Measurements from ENCODE around the gene BCAS3. TPM values are rescaled to one million over a fixed set of nuclear protein-coding genes. Genes with fewer than 3 reads are reported as not detected.
"Not testable (repeated sequence)": the region's sequence is repeated elsewhere in the genome, so short reads cannot be mapped to it uniquely, and the experiment has no call there.

The BCAS3 gene
- total RNA-seq, 1 experiment from 2014 or later: 12.2 TPM

DNA sequence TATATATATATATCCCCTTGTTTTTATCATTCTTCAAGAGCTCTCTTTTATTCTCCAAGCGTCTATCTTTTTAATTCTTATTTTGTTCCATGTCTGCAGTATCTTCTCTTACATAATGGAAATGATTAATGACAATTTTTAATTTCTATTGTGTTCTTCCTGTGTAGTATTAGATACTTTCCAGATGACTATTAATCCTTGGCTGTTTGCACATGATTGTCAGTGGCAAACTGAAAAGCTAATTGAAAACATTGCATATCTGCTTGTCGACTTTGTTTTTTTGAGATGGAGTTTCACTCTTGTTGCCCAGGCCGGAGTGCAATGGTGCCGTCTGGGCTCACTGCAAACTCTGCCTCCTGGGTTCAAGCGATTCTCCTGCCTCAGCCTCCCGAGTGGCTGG is 124.7 kb downstream of the BCAS3 start:
- no peak overlapping the region for H3K4me3 ChIP-seq
- H3K27me3 ChIP-seq: no peaks in the 10 kb centered on the region
- no peaks in the 10 kb centered on the region for H3K9me3 ChIP-seq
- DNase-seq: no peak
- no peaks in the 10 kb centered on the region for H3K36me3 ChIP-seq

DNA sequence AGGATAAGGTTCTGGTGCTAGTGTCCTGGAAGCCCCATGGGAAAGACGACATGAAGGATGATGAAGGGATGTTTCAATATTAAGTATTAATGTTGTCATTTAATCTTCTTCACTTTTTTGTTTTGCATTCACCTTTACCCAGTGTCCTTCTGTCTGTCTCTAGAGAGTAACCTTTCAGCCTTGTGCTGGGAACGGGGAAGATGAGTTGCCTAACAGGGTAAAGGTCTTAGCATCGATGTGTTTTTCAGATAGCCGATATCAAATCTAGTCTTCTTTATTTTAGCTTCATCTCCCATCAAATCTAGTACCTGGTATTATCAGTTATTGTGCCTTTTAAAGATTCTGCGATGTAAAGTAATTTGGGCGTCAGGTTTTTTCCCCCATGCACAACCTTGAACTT is 125.4 kb downstream of the BCAS3 start:
- Histone ChIP-seq H3K4me3 (no peak overlapping the region), H3K27me3 (no peaks in the 10 kb centered on the region), H3K9me3 (no peaks in the 10 kb centered on the region), H3K36me3 (no peaks in the 10 kb centered on the region)
- DNase-seq: no peak

DNA sequence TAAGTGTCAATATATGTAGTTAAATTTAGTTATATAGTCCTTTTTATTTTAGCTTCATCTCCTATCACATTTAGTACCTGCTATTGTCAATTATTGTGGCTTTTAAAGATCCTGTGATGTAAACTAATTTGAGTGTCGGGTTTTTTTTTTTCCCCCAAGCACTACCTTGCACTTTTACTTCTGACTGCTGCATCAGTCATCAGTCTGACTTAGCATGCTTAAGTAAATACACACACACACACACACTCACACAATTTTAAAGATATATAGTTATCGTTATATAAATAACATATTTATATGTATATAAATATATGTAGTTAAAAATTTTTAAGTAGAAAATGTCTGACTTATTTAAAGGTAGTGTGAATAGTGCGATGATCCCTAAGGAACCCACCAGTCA is 127.2 kb downstream of the BCAS3 start:
- H3K4me3 ChIP-seq: no peak overlapping the region
- no peak for DNase-seq
- H3K27me3 ChIP-seq: no peaks in the 10 kb centered on the region
- no peaks in the 10 kb centered on the region for H3K9me3 ChIP-seq
- H3K36me3 ChIP-seq: no peaks in the 10 kb centered on the region

DNA sequence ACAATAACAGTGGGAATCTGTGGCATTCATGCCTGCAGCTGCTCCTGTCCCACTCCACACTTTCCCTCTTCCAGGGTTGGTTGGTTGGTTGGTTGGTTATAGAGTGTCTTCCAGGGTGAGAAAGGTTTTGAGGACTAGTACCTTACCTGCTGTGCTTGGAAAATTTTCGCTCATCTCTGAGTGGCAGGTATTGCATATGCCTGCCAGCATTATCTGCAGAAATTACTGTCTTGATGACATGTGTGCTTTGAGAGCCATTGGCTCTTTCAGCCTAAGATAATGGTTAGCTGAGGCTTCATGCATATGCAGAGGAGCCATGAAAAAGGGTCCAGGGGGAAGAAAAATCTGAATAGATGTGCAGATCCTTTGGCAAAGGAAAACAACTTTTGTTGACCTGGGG is 131.8 kb downstream of the BCAS3 start:
- no peak overlapping the region for H3K4me3 ChIP-seq
- H3K36me3 ChIP-seq: no peaks in the 10 kb centered on the region
- DNase-seq: no peak
- peaks cover 6% of the 10 kb centered on the region for H3K9me3 ChIP-seq
- no peaks in the 10 kb centered on the region for H3K27me3 ChIP-seq

DNA sequence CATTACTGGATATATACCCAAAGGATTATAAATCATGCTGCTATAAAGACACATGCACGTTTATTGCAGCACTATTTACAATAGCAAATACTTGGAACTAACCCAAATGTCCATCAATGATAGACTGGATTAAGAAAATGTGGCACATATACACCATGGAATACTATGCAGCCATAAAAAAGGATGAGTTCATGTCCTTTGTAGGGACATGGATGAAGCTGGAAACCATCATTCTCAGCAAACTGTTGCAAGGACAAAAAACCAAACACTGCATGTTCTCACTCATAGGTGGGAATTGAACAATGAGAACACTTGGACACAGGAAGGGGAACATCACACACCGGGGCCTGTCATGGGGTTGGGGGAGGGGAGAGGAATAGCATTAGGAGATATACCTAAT is 137.3 kb downstream of the BCAS3 start:
- not testable (repeated sequence) for H3K27me3 ChIP-seq, H3K36me3 ChIP-seq, DNase-seq, H3K9me3 ChIP-seq, H3K4me3 ChIP-seq

DNA sequence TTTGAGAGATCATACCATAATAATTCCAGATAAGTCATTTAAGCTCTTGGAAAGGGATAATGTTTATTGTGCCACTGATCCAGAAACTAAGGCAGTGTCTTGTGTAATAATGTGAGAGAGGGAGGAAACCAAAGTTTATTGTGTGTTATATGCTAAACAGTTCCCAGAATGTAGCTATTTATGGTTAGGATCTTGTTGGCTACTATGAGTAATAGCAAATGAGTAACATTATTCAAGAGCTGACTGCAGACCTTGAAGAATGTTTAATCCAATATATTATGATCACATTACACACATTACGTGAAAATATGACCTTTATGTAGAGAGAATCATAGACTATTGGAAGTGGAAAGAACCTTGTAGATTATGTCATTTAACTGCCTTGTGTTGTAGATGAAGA is 139.5 kb downstream of the BCAS3 start:
- no peaks in the 10 kb centered on the region for H3K27me3 ChIP-seq
- no peaks in the 10 kb centered on the region for H3K36me3 ChIP-seq
- H3K9me3 ChIP-seq: peaks cover 8% of the 10 kb centered on the region
- no peak for DNase-seq
- no peak overlapping the region for H3K4me3 ChIP-seq

DNA sequence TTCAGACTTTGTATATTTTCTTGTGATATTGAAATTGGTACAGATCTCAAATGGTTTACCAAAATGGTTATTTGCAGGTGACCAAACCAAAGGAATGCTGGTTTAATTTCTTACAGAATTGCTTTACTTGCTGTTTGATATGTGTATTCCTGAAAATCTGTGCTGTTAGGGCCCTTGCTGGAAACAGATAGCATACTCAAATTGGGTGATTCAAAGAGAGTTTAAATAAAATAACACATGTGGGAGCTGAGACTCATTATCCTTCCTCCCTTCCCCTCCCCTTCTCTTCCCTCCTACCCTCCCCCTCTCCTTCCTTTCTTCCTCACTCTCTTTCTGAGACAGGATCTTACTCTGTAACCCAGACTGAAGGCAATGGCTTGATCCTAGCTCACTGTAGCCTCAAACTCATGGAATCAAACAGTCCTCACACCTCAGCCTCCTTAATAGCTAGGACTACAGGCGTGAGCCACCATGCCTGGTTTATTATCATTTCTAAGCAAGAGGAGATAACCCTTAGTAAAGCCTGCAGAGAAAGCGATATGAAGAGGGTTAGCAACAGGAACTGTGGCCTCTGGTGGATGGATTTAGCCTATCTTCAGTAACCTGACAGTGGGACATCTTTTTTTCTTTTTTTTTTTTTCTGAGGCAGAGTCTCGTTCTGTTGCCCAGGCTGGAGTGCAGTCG is 141.9 kb downstream of the BCAS3 start:
- Histone ChIP-seq H3K4me3 (no peak overlapping the region), H3K9me3 (peaks cover 2% of the 10 kb centered on the region; the same call in 1 of the 2 replicates), H3K36me3 (no peaks in the 10 kb centered on the region), H3K27me3 (no peaks in the 10 kb centered on the region)
- DNase-seq: no peak

DNA sequence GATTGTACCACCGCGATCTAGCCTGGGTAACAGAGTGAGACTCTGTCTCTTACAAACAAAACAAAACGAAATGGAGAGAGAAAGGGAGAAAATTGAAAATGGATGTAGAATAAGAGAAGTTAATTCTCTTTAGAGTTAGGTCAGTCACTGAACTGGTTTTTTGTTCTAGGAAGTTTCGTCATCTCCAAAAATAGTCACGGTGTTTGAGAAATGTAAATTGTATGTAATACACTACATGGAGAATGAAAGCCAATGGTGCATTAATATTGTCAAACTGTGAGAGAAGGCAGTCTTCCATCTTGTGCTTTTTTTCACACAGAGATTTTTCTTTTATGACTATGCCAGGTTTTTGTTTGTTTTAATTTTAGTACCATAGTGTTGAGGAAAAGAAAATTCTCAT is 145.9 kb downstream of the BCAS3 start:
- no peak for DNase-seq
- Histone ChIP-seq H3K9me3 (no peaks in the 10 kb centered on the region), H3K4me3 (no peak overlapping the region), H3K27me3 (no peaks in the 10 kb centered on the region), H3K36me3 (no peaks in the 10 kb centered on the region)

DNA sequence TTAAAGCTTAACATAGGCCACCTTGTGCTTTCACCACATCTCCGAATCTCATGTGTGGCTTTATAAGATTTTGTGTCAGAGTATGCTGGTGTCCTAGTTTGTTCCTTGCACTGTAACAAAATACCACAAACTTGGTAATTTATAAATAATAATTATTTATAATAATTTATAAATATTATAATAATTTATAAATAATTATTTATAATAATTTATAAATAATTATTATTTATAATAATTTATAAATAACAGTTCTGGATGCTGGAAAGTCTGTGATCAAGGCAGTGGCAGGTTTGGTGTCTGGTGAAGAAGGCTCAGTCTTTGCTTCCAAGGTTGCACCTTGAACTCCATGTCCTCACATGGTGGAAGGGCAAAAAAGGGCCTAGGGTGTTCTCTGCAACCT is 147.7 kb downstream of the BCAS3 start:
- Histone ChIP-seq H3K36me3 (no peaks in the 10 kb centered on the region), H3K9me3 (no peaks in the 10 kb centered on the region), H3K27me3 (no peaks in the 10 kb centered on the region), H3K4me3 (no peak overlapping the region)
- DNase-seq: no peak

DNA sequence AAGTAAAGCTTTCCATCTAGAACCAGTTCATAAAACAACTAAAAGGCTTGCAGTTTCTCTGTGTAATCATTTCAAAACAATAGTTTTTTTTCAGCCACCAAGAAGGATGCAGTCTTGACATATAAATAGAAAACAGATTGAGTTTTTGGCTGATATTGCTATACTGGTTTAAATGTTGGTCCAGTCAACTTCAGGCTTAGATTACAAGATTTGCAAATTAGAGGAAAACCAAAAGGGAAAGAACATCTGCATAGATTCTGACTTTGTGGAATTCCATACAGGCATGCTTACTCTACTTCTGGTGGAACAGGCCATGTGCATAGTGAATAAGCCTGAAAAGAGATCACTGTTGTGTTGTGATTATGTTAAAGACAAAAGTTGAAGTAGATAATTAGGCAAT is 150.3 kb downstream of the BCAS3 start:
- Histone ChIP-seq H3K36me3 (no peaks in the 10 kb centered on the region), H3K9me3 (no peaks in the 10 kb centered on the region), H3K27me3 (no peaks in the 10 kb centered on the region), H3K4me3 (no peak overlapping the region)
- no peak for DNase-seq

DNA sequence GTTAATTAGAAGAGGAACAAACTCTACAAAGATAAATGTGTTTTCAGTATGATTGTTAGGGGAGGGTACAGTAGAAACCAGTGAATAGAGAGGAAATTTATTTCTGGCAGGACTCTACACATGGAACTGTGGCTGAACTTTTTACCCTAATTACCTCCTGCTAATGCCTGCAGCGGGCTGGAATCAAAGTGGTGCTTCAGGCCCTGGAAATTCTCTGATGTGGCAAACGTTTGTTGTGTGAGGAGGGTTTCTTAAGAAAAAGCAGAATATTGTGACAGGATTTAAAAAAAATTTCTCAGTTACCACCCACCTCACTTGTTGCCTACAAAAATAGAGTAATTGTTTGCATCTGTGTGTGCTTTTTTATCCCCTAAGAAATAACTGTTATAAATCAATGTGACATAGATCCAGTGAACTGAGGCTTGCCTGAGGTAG is 154.5 kb downstream of the BCAS3 start:
- no peak for DNase-seq
- no peaks in the 10 kb centered on the region for H3K9me3 ChIP-seq
- H3K36me3 ChIP-seq: no peaks in the 10 kb centered on the region
- no peaks in the 10 kb centered on the region for H3K27me3 ChIP-seq
- H3K4me3 ChIP-seq: no peak overlapping the region

DNA sequence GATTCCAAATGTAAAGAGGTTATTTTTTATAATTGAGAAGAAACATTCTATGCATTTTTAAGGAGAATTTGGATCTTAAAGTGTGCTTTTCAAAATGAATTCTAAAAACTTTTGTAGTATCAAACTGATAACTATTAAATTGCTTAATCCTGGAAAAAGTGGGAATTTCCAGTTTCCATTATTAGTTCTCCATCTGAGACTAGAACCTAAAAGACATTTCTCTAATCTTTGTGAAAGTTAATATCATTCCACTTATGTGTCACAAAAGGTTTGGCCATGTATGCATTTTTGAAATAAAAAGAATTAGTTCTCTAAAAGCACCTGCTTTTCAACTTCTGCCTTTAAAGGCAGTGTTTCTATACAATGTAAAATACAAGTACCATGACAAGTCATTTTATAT is 155.0 kb downstream of the BCAS3 start:
- Histone ChIP-seq H3K4me3 (no peak overlapping the region), H3K27me3 (no peaks in the 10 kb centered on the region), H3K36me3 (no peaks in the 10 kb centered on the region), H3K9me3 (no peaks in the 10 kb centered on the region)
- DNase-seq: no peak

DNA sequence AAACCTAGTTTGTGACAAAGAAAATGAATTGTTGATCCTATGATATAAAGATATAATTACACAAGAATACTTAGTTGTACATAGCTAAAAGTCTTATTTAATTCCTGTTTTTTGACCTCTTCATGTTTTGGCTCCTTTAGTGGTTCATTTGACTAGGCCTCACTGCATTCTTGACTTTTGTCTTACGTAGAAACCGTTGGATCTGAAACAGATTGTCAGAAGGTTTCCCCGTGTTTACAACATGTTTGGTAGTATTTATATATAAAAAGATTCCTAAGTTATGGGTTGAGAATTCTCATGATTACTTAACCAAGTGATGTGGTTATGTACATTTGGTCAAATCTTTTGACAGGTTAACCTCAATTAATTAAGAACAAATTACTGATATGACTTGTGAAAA is 162.8 kb downstream of the BCAS3 start:
- Histone ChIP-seq H3K9me3 (no peaks in the 10 kb centered on the region), H3K36me3 (no peaks in the 10 kb centered on the region), H3K27me3 (no peaks in the 10 kb centered on the region), H3K4me3 (no peak overlapping the region)
- DNase-seq: no peak

DNA sequence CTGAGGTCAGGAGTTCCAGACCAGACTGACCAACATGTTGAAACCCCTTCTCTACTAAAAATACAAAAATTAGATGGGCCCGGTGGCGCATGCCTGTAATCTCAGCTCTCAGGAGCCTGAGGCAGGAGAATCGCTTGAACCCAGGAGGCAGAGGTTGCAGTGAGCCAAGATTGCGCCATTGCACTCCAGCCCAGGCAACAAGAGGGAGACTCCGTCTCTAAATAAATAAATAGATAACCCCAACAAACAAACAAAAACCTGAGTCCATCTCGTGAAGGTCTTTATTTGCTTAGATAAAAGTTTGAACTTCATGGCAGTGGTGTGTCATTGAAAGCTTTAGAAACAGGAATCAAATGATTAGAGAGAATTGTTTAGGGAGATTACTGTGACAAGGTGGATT is 167.4 kb downstream of the BCAS3 start:
- Histone ChIP-seq H3K27me3 (no peaks in the 10 kb centered on the region), H3K4me3 (no peak overlapping the region), H3K36me3 (no peaks in the 10 kb centered on the region), H3K9me3 (no peaks in the 10 kb centered on the region)
- DNase-seq: no peak

DNA sequence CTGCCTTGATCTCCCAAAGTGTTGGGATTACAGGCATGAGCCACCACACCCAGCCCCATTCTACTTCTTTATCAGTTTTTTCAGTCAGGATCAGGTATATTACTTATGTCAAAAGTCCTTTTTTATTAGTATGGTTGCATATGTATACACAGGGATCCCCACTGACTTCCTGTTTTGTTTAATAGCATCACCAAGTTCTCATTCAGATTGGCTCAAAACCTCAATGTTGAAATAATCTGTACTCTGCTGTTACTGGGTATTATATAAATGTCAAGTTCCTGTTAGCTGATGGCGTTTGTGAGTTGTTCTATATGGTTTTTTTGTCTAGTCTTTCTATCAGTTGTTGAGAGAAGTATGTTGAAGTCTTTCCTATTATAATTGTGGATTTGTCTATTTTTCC is 168.5 kb downstream of the BCAS3 start:
- Histone ChIP-seq H3K4me3 (no peak overlapping the region), H3K36me3 (no peaks in the 10 kb centered on the region), H3K27me3 (no peaks in the 10 kb centered on the region), H3K9me3 (no peaks in the 10 kb centered on the region)
- no peak for DNase-seq

DNA sequence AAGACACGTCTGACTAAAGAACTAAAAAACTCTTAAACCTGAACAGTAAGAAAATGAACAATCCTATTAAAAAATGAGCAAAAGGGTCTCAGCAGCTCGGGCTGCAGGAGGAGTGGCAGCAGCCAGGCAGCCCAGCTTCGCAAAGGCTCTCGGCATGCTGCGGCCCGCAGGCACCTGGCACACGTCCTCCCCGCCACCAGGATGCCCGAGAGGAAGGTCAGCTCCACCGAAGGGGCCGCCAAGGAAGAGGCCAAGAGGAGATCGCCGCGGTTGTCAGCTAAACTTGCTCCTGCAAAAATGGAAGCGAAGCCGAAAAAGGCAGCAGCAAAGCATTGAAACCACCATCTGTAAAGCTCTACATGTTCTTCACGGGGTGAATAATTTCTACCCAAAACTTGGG is 173.5 kb downstream of the BCAS3 start:
- Histone ChIP-seq H3K9me3 (peaks cover 2% of the 10 kb centered on the region; the same call in 1 of the 2 replicates), H3K36me3 (no peaks in the 10 kb centered on the region), H3K27me3 (no peaks in the 10 kb centered on the region), H3K4me3 (no peak overlapping the region)
- DNase-seq: peak; percentile 6

DNA sequence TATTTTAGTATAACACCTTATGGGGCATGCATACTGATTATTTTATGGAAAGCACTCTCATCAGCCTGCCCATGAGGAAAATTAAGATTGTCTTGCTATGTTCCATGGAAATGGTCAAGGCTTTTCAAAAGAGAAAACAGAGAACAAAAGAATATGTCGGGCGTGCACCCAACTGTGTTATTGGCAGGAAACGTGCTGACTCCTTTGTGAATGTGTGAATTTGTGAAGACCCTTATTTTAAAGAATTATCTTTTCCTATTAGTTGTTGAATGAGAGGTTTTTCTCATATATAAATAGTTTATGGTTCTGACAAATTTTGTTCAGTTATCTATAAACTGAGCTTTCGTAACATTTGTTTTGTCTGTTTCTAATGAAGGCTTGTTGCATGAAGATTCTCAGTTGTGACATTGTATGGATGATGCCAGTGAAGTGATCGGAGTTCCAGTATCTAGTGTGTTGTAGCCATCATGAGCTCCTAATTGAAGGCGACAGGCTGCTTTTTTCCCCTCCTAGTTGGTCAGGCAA is 180.0 kb downstream of the BCAS3 start:
- Histone ChIP-seq H3K9me3 (peaks cover 2% of the 10 kb centered on the region; the same call in 1 of the 2 replicates), H3K27me3 (no peaks in the 10 kb centered on the region), H3K36me3 (no peaks in the 10 kb centered on the region), H3K4me3 (no peak overlapping the region)
- no peak for DNase-seq

DNA sequence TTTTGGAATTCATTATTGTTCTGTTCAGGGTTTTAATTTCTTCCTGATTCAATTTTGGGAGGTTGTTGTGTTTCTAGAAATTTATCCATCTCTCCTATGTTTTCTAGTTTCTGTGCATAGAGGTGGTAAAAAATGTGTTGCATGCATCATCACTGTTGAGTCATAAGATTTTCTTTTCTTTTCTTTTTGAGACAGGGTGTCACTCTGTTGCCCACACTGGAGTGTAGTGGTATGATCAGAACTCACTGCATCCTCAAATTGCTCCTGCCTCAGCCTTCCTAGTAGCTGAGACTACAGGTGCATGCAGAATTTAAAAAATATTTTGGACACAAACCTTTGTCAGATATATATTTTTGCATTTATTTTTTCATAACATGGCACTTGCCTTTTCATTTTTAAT is 184.8 kb downstream of the BCAS3 start:
- H3K36me3 ChIP-seq: no peaks in the 10 kb centered on the region
- no peak overlapping the region for H3K4me3 ChIP-seq
- H3K9me3 ChIP-seq: no peaks in the 10 kb centered on the region
- no peaks in the 10 kb centered on the region for H3K27me3 ChIP-seq
- DNase-seq: no peak

All from MG63 (cell line).